RKO (cell line): ENCODE results near the gene GPR146.
"Not testable (repeated sequence)": the region's sequence is repeated elsewhere in the genome, so short reads cannot be mapped to it uniquely, and the experiment has no call there.

Source experiments
- DNase-seq: peaks from one replicate; pipeline ENCODE4 v3.0.0-alpha.2; 2016; ENCODE audit warnings: low spot score

GPR146 gene

DNA sequence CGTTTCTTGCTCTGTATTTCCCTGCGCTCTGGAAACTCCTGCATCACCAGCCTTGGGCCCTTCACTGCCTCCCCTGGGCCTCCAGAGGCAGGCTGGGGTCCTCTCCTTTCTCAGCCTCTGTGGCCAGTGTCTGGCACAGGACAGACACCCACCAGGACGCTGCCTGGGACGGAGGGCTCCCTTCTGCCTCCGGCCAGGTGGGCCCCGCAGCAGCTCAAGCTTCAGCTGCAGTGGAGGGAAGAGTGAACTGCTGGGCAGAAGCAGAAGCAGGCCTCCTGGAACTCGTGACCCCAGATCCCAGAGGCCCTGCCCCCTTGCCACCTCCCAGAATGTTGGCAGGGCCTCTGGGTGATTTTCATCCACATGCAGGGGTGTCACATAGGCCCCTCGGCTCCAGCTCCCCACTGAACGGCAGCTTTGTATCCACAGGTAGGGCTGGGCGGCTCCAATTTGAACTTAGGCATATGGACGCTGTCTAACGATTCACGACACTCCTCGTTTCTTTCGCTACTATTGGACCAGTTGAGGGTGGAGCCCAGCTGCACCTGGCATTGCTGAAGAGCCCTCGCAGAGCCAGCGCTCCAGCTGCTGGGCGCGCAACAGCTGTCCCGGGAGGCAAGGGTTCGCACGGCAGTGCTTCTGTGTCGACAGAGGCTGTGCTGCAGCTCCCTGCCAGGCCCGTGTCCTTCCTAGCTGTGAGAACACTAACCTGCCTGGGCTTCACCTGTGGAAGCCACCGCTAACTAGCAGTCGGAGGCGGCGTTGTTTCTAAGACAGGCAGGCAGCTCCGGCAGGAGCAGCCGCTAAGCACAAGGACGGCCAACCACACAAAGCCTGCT, 18.4 kb upstream of the GPR146 start:
- DNase-seq, result no peak

DNA sequence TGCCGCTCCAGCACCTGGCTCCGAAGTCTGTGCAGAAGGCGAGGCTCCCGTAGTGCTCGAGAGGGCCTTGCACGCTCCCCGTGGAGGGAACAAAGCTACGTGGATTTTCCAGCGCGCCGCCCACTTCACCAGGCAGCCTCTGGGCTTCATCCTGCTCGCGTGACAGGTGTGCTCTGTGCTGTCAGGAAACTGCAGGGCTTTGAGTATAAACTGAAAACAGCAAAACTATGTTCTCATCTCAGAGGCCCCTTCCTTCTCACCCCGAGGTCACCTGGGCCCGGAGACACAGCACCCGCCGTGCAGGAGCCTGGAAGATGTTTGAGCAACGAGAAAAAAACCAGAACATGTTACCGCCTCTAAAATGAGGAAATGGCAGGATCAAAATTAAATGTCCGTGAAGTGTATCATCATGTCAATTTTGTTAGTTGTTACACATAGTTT, 17.6 kb upstream of the GPR146 start:
- DNase-seq, result no peak

DNA sequence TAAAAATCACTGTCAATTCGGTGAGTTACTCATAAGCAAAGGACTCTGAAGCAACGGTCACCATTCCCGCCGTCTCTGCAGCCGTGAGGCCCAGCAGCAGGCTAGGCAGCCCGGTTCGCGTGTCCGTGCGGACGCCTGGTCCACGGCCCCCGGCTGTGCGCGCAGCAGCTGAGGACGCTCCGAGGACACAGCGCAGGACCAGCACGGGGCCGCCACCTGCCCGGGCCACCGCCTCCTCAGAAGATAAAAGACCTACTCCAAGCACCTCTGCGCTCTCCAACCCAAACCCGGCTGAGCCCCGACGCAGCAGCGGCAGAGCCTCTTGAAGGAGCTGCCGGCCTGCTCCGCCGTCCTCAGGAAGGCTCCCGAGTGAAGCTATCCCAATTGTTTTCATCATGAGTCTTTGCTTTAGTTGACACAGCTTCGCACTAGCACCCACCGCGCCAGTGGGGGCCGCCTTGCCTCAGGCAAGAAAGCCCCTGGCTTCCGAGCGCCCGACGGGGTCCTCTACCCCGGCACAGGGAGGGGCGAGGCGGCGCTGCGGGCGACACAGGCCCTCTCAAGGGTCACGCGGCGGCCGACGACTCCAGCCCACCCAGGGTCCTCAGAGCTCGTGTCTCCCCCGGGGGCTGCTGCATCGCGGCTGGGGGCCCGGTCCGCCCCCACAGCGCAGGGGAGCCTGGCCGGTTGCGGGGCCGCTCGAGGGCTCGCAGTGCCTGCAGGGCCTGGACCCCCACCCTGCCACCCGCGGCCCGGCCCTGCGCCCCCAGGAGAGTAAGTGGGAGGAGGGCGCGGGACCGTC, 16.9 kb upstream of the GPR146 start:
- DNase-seq, result peak; percentile 45

DNA sequence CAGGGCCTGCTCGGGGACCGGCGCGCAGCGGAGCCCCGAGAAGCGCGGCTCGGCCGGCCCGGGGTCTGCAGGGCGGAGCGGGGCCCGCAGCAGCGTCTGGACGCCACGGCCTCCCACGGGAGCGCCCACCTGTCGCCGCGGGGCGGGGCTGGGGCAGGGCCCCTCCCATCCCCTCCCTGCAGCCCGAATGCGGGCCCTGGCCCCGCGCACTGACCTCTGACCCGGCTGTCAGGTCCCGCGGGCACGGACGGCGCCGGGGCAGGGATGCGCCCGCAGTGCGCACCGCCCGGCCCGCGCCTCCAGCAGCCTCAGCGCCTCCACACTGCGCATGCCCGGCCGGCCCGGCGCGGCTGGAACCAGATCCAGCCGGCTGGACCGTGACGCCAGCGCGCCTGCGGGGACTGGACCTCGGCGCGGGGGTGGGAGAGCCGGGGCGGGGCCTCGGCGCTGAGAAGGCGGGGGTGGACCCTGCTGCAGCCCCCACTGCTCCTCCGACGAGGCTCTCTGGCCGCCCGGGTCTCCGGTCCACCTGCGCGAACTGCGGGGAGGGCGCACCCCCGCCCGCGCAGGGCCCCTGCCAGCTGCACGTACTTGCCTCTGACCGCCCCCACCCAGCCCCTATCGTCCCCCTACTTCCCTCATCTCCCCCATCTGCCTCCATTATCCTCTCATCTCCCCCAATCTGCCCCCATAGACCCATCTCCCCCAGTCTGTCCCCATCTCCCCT, 16.1 kb upstream of the GPR146 start:
- peak; percentile 92 for DNase-seq

DNA sequence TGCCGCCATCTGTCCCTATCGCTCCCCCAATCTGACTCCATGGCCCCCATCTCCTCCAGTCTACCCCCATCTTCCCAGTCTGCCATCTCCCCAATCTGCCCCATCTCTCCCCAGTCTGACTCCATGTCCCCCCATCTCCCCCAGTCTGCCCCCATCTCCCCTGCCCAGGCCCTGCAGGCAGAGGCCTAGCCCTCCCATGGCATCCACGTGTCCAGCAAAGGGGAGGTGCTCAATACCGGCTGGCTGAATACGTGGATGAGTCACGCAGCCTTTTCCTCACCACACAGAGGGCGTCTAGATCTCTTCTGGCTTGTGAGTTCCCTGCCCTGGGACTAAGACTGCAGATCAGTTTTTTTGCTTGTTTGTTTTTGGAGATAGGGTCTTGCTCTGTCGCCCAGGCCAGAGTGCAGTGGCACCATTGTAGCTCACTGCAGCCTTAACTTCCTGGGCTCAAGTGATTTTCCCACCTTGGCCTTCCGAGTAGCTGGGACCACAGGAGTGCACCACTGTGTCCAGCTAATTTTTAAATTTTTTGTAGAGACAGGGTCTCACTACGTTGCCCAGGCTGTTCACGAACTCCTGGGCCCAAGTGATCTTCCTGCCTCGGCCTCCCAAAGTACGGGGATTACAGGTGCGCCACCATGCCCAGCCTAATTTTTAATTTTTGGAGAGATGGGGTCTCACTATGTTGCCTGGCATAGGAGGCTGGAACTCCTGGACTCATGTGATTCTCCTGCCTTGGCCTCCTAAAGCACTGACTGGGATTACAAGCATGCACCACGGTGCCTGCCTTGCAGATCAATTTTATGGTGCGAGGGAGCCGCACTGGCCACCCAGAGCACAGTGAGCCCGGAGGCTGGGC, 15.3 kb upstream of the GPR146 start:
- DNase-seq, result peak; percentile 95

DNA sequence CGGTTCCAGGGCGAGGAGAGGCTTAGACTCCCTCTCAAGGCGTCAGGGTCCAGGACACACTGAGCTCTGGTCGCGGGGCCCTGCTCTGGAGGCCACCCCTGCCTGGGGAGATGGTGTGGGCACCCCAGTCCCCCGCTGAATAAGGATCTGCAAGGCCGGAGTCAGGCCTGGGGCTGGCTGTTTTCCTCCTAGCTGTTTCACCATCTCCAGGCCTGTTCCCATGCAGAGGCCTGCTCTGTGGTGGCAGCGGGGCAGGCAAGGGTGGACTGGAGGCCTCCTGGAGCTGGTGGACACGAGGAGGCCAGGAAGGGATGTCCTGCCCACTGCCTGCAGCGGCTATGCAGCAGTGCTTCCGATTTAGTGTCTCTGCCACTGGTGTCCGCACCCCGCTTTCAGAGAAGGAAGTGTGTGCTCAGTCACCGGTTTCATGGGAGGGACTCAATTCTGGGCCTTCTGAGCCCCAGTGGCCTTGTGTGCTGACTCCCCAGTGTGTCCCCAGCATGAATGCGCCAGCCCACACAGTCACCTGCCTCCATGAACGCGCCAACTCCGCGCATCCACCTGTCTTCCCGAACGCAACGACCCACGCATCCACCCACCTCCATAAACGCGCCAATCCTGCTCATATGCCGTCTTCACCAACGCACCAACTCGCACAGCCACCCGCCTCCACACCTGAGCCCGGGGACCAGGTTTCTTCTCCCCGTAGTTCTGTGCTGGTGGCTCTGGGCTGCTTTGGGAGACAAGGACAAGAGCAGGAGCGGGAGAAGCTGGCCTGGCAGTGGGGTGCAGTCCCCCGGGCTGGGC, 14.5 kb upstream of the GPR146 start:
- no peak for DNase-seq

DNA sequence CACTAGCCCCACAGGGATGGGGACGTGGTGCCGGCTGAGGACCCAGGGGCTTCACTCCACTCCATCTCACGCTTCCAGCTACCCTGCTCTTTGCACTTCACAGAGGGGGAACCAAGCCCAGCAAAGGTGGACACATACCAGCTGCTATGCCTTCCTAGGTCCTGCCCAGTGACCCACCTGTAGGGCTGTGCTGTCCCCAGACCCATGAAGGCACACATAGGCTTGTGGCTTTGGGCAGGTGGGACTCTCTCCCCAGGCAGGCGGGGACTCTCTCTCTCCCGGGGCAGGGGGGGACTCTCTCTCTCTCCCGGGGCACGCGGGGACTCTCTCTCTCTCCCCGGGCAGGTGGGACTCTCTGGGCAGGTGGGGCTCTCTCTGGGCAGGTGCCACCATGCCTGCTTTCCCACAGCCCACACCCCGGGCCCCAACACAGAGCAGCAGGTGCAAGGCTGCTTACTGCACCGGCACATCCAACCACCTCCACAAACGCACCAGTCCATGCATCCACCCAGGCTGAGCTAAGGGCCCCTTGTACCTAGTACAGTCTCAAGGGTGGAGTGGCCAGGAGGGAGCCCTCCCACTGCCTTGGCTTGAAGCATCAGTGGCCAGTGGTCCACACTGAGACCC, 13.8 kb upstream of the GPR146 start:
- DNase-seq, result no peak

DNA sequence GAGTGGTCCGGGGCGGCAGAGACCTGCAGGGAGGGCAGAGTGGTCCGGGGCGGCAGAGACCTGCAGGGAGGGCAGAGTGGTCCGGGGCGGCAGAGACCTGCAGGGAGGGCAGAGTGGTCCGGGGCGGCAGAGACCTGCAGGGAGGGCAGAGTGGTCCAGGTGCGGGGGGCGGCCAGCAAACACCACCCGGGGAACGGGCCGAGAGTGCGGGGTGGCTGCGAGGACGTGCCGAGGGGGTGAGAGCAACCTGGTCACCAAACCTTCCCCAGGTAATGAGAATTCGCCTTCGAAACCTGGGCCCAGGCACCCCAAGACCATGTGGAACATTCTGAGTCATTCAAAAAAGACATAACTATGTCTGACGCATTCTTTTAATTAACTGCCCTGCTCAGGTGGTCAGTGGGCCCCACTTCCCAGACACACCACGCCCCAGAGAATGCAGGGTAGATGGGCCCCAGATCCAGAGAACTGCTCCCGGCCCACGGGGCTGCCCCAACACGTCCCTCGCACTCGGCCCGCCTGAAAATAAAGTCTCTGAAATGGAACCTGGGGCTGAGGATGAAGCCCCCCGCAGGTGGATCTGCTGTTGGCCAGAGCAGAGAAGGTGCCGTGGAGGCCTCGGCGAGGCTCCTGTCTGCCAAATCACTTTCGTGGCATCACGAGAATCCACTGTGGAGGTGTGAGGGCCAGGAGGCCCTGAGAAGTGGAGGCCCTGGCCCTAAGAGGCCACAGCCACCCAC, 12.5 kb upstream of the GPR146 start:
- no peak for DNase-seq

DNA sequence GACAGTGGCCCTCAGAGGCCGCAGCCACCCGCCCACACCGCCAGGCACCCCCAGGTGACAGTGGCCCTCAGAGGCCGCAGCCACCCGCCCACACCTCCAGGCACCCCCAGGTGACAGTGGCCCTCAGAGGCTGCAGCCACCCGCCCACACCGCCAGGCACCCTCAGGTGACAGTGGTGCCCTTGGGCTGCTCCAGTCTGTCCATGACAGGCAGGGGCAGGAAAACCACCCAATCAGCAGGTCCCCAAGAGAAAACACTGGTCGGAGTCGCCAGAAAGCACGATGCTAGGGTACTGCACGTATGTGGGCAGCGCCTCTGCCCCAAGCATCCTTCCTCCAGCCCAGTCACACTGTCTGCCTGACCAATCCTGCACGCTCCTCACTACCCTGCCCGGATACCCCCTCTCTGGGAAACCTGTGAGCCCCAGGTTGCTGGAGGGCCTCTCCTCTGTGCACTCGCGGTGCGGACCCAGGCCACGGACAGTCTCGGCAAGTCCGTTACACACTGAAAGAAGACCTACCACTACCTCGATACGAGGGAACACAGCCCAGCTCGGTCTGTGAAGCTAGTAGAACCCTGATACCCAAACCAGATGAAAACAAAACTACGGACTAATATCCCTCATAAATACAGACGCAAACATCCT, 11.7 kb upstream of the GPR146 start:
- no peak for DNase-seq

DNA sequence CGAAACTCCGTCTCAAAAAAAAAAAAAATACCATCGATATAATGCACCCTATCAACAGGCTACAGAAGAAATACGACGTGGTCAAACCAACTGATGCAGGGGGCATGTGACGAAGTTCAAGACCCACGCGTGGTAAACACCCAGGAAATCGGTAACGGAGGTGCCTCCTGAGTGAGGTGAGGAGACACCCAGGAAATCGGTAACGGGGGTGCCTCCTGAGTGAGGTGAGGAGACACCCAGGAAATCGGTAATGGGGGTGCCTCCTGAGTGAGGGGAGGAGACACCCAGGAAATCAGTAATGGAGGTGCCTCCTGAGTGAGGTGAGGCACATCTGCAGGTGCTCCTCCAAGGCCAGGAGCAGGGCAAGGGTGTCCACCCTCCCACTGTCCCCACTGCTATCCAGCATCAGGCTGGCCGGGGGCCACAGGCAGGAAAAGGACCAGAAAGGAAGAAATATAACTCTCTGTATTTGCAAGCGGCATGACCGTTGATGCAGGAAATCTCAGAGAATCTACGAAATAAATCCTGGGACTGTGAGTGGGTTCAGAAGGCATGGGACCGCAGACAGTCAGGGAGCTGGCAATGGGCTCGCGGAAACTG, 10.7 kb upstream of the GPR146 start:
- DNase-seq, result no peak

DNA sequence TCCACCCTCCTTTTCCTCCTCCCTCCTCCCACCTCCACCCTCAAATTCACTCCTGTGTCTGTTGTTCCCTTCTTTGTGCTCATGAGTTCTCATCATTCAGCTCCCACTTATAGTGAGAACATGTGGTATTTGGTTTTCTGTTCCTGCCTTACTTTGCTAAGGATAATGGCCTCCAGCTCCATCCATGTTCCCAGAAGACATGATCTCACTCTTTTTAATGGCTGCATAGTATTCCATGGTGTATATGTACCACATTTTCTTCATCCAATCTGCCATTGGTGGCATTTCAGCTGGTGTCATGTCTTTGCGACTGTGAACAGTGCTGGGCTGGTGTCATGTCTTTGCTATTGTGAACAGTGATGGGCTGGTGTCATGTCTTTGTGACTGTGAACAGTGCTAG, 9.6 kb upstream of the GPR146 start:
- not testable (repeated sequence) for DNase-seq

DNA sequence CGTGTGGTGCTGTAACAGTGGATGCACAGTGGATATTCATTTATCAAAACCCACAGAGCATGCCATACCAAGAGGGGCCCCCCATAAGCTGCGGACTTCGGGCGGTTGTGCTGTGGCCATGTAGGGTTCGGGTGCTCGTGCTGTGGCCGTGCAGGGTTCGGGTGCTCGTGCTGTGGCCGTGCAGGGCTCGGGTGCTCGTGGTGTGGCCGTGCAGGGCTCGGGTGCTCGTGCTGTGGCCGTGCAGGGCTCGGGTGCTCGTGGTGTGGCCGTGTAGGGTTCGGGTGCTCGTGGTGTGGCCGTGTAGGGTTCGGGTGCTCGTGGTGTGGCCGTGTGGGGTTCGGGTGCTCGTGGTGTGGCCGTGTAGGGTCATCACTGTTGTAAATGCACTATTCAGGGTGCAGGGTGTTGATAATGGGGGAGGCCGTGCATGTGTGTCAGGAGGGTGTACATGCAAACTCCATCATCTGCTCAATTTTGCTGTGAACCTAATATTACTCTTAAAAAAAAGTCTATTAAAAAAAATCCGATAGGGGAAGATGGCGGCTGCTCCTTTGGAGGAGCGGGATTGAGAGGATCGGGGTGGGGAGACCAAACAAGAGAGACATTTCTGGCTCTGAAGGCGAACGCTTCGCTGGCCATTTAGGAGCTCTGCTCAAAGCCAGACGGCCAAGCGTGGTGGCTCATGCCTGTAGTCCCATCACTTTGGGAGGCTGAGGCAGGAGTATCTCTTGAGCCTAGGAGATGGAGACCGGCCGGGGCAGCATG, 8.0 kb upstream of the GPR146 start:
- DNase-seq, result not testable (repeated sequence)

DNA sequence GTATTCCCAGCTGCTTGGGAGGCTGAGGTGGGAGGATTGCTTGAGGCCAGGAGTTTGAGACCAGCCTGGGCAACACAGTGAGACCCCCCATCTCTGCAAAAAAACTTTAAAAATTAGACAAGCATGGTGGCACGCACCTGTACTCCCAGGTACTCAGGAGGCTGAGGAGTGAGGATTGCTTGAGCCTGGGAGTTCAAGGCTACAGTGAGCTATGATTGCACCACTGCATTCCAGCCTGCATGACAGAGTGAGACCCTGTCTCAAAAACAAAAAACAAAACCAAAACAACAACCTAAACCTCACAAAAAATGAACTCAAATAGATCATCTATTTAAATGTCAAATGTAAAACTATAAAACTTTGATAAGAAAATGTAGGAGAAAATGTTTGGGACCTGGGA, 4.1 kb upstream of the GPR146 start:
- not testable (repeated sequence) for DNase-seq

DNA sequence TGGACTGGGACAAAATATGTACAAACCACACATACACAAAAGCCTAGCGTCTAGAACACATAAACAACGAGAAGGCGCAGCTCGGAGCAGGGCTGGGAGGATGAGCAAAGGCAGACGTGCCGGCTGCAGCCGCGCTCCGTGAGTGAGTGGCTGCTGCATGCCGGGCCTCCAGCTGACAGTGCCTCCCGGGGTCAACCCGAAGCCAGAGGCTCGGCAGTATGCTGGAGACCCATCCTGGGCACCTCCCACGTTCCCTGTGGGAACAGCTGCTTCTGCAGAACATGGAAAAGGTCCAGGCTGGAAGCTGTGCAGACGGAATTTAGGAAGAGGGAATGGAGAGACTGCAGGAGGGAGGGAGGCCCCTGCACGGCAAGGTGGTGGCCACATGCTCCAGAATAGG, 3.6 kb upstream of the GPR146 start:
- no peak for DNase-seq

DNA sequence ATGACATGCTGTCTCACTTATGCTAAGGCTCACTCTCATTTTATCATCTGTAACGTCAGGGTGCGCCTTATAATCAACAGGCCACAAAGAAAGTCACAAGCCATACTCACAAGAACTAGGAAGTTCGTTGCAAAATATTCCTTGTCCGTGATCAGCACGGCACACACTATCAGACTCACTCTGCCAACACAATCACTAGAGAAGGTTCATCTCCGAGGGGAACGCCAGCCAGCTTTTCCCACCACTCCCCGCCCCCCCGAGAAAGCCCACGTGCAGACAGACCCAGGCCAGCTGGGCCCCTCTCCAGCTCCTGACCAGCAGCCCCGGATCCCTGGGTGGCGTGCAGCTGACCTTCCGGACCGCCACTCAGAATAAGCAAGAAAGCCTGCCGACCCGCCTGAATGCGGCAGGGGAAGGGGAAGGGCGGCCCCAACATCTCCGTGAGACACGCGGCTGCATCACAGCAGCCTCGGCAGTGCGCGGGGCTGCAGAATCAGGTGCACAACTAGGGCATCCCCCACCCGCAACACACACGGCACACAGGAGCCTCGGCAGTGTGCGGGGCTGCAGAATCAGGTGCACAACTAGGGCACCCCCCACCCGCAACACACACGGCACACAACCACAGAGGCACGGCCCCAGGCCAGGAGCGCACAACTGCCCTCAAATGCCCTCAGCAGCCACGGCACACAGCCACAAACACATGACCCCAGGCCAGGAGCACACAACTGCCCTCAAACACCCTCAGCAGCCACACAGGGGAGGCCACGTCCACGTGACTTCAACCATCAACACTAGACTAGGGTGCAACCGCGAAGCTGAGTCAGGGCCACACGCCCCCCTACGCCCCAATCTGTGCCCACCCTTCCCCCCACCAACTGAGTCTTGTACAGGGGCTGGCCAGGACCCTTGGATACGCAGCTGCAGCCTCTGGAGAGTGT, 2.5 kb upstream of the GPR146 start:
- DNase-seq, result no peak

DNA sequence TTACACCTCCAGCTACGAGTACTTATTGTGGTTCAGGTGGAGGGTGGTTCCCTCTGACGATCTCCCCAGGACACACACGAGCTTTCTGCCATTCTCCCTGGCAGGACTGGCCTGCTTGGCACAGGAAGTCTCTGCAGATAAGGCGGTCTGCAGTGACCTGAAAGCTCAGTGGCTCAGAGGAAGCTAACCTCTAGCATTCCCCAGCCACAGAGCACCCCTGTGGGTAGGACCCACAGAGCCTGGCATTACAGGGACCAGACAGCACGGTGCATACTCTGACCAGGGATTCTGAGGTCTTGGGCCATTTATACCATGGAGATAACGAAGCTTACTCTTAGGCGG, 1.9 kb upstream of the GPR146 start:
- no peak for DNase-seq
